Upper lobe of right lung (tissue), 1 donor: ENCODE results near the gene MPZL2. TPM values are rescaled to one million over a fixed set of nuclear protein-coding genes. Genes with fewer than 3 reads are reported as not detected.
A peak's percentile ranks its signal among the peaks of the same experiment; 100 is the strongest.

Experiments
- ATAC-seq: fragments of 200-7000 bp; cut with Tn5 transposase; one replicate; pipeline ENCODE4 v1.9.1; 2020; ENCODE audit warnings: mild to moderate bottlenecking, moderate library complexity
- DNase-seq: peaks from one replicate; pipeline ENCODE4 v3.0.0-alpha.2; 2020
- H3K27ac ChIP-seq: fragments of 200-600 bp; one replicate; pipeline ENCODE4 v1.8.0; 2022
- H3K27me3 ChIP-seq: fragments of 200-600 bp; one replicate; pipeline ENCODE4 v1.8.0; 2022; ENCODE audit warnings: mild to moderate bottlenecking
- H3K36me3 ChIP-seq: fragments of 200-600 bp; one replicate; pipeline ENCODE4 v1.8.0; 2022
- H3K4me1 ChIP-seq: fragments of 200-600 bp; one replicate; pipeline ENCODE4 v1.8.0; 2022
- H3K4me3 ChIP-seq: fragments of 200-600 bp; one replicate; pipeline ENCODE4 v1.8.0; 2022; ENCODE audit warnings: mild to moderate bottlenecking
- H3K9me3 ChIP-seq: fragments of 200-600 bp; one replicate; pipeline ENCODE4 v1.8.0; 2022
- CTCF ChIP-seq: fragments of 200-600 bp; IDR thresholded peaks from one replicate; pipeline ENCODE4 v1.8.0; 2022; ENCODE audit warnings: antibody characterized with exemption
- intact Hi-C: fragments of 100-400 bp; cut with DNase I; formaldehyde crosslinking; loops from one replicate; pipeline ENCODE4 v1.11.0; 2022
- total RNA-seq: library from RNA; stranded (reverse); fragmentation: NEBNext Ultra II Directional; extraction: Animal tissue kit (Norgen Biotek cat#: 25700); gene quantifications from one replicate; pipeline ENCODE4 v1.2.1, GENCODE V29; 2021
- donor health status: DM: no; HTN: yes; CAD: no; lungs with severe emphysema.

Gene MPZL2
- total RNA-seq, 1 donor from 2014 or later = 119 TPM

GRCh38 chr11:118252688-118253087 lies 11.4 kb downstream of the MPZL2 start:
- peak overlapping the region; percentile 94 for H3K27ac ChIP-seq

GRCh38 chr11:118251858-118252652 lies 12.0 kb downstream of the MPZL2 start, which contains the start of gene MPZL3:
TSS of gene MPZL3 (minus strand) at chr11:118252365. CDS start at chr11:118252294, 71 bp downstream.
- peaks cover 5% of the 10 kb centered on the region for H3K4me1 ChIP-seq
- TF ChIP-seq CTCF = no peak
- intact Hi-C loops = no loop called here
- H3K4me3 ChIP-seq = peak within 1 kb of the TSS; percentile 64
- ATAC-seq = peak; percentile 93
- DNase-seq = peak; percentile 90
- no peaks in the 10 kb centered on the region for H3K27me3 ChIP-seq
- H3K27ac ChIP-seq = peak within 1 kb of the TSS; percentile 94
- H3K36me3 ChIP-seq = peaks cover 21% of the 10 kb centered on the region
- no peaks in the 10 kb centered on the region for H3K9me3 ChIP-seq

More at GRCh38 chr11:118252688-118253087, 11.4 kb downstream of the MPZL2 start:
- no peak for TF ChIP-seq CTCF
- Histone ChIP-seq H3K4me3 (peak overlapping the region; percentile 64), H3K36me3 (peaks cover 21% of the 10 kb centered on the region), H3K9me3 (no peaks in the 10 kb centered on the region), H3K27me3 (no peaks in the 10 kb centered on the region), H3K4me1 (peaks cover 5% of the 10 kb centered on the region)
- DNase-seq (no peak), ATAC-seq (no peak)
- intact Hi-C loops = no loop called here

GRCh38 chr11:118247041-118247440 lies 17.1 kb downstream of the MPZL2 start:
- Histone ChIP-seq H3K4me3 (no peak overlapping the region), H3K4me1 (peaks cover 21% of the 10 kb centered on the region), H3K36me3 (no peaks in the 10 kb centered on the region), H3K9me3 (no peaks in the 10 kb centered on the region), H3K27me3 (no peaks in the 10 kb centered on the region), H3K27ac (peak overlapping the region; percentile 58)
- ATAC-seq (peak; percentile 30), DNase-seq (no peak)
- no peak for TF ChIP-seq CTCF
- intact Hi-C loops = no loop called here

GRCh38 chr11:118245936-118246562 lies 18.0 kb downstream of the MPZL2 start:
- TF ChIP-seq CTCF = no peak
- no peak for ATAC-seq
- Histone ChIP-seq H3K4me1 (peaks cover 29% of the 10 kb centered on the region), H3K4me3 (no peak overlapping the region), H3K36me3 (no peaks in the 10 kb centered on the region), H3K27ac (peak overlapping the region; percentile 58), H3K27me3 (no peaks in the 10 kb centered on the region), H3K9me3 (no peaks in the 10 kb centered on the region)
- no peak for DNase-seq
- intact Hi-C loops = no loop called here

- no peak overlapping the region for H3K27ac ChIP-seq
- H3K27me3 ChIP-seq = no peaks in the 10 kb centered on the region
- H3K4me3 ChIP-seq = no peak overlapping the region
- no peaks in the 10 kb centered on the region for H3K36me3 ChIP-seq
- no peak for DNase-seq
- H3K9me3 ChIP-seq = no peaks in the 10 kb centered on the region
- no peak for TF ChIP-seq CTCF
- intact Hi-C loops = no loop called here
- peaks cover 42% of the 10 kb centered on the region for H3K4me1 ChIP-seq
- no peak for ATAC-seq
These were observed 19.9 kb downstream of the MPZL2 start for GRCh38 chr11:118243993-118244762.
